Measurements from ENCODE around the gene DGKH. TPM values are rescaled to one million over a fixed set of nuclear protein-coding genes. Genes with fewer than 3 reads are reported as not detected.

The DGKH gene
- total and polyA plus RNA-seq, 2 of the 13 experiments (the other 11 are each of a cell fraction or from before 2014, with no cell fraction given), result 0.01 to 0.13 TPM

DNA sequence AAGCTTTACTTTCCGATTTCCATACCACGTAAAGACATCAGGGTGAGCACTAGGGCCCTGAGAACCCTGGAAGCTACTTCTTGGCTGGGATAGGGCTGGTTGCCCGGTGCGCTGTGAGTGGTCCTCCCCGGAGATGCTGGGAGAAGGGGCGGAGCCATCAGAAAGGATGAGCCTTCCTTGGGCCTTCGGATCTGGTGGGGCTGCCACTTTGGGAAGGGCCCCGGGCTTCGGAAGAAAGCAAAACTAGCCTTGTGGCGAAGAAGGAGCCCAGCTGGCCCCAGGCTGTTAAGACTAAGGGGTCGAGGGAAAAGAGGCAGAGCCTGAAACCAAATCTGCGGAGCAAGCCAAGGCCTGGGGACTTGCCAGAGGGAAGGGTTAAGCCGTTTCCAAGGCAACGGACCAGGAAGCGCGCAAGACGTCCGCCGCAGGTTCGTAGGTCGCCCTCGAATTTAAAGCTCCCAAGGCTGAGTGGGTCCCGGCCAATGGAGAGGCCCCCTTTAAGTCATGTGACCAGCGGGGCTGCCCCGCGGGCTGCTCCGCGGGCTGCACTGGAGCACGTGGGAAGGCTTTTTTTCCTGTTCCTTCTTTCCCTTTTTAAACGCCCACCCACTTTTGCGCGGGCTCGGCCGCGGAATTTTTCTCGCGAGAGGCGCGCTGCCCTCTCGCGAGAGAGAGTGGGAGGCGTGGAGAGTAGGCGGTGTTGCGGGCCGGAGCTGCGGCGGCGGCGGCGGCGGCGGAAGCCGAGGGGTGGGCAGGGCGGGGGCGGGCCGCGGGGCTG lies 223.1 kb downstream of the DGKH start (continued):
- TF ChIP-seq, protein P1, sequence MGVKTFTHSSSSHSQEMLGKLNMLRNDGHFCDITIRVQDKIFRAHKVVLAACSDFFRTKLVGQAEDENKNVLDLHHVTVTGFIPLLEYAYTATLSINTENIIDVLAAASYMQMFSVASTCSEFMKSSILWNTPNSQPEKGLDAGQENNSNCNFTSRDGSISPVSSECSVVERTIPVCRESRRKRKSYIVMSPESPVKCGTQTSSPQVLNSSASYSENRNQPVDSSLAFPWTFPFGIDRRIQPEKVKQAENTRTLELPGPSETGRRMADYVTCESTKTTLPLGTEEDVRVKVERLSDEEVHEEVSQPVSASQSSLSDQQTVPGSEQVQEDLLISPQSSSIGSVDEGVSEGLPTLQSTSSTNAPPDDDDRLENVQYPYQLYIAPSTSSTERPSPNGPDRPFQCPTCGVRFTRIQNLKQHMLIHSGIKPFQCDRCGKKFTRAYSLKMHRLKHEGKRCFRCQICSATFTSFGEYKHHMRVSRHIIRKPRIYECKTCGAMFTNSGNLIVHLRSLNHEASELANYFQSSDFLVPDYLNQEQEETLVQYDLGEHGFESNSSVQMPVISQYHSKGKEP (CRISPR knock-in tag; IDR thresholded peaks at IDR 0.05), result peak; percentile 61; the same call in 1 of the 2 replicates
- peak; percentile 24; the same call in 1 of the 2 replicates for TF ChIP-seq JUNB (CRISPR knock-in tag; IDR thresholded peaks at IDR 0.05; ENCODE audit: borderline replicate concordance)
- TF ChIP-seq GZF1 (CRISPR knock-in tag; IDR thresholded peaks at IDR 0.05), result no peak
- TF ChIP-seq KLF15 (CRISPR knock-in tag; IDR thresholded peaks at IDR 0.05; ENCODE audit: borderline replicate concordance), result peak; percentile 94
- TF ChIP-seq, protein P2, sequence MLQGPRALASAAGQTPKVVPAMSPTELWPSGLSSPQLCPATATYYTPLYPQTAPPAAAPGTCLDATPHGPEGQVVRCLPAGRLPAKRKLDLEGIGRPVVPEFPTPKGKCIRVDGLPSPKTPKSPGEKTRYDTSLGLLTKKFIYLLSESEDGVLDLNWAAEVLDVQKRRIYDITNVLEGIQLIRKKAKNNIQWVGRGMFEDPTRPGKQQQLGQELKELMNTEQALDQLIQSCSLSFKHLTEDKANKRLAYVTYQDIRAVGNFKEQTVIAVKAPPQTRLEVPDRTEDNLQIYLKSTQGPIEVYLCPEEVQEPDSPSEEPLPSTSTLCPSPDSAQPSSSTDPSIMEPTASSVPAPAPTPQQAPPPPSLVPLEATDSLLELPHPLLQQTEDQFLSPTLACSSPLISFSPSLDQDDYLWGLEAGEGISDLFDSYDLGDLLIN (CRISPR knock-in tag; IDR thresholded peaks at IDR 0.05; ENCODE audit: borderline replicate concordance), result peak; percentile 13; the same call in 1 of the 2 replicates
- TF ChIP-seq ARHGAP35 (CRISPR knock-in tag; IDR thresholded peaks at IDR 0.05; ENCODE audit: borderline replicate concordance), result no peak
- TF ChIP-seq ZNF3 (CRISPR knock-in tag; IDR thresholded peaks at IDR 0.05), result peak; percentile 73
- TF ChIP-seq ZNF564 (CRISPR knock-in tag; IDR thresholded peaks at IDR 0.05), result peak; percentile 80; the same call in 1 of the 2 replicates
- no peak for TF ChIP-seq SKIL (CRISPR knock-in tag; IDR thresholded peaks at IDR 0.05; ENCODE audit: borderline replicate concordance)
- no peak for TF ChIP-seq NCOR1 (IDR thresholded peaks at IDR 0.05; ENCODE audit: borderline replicate concordance, low read length)
- peak; percentile 70; the same call in 1 of the 2 replicates for TF ChIP-seq DMAP1 (CRISPR knock-in tag; IDR thresholded peaks at IDR 0.05)
- TF ChIP-seq ERF (CRISPR knock-in tag; IDR thresholded peaks at IDR 0.05), result peak; percentile 82; the same call in 1 of the 2 replicates
- TF ChIP-seq, protein P3, sequence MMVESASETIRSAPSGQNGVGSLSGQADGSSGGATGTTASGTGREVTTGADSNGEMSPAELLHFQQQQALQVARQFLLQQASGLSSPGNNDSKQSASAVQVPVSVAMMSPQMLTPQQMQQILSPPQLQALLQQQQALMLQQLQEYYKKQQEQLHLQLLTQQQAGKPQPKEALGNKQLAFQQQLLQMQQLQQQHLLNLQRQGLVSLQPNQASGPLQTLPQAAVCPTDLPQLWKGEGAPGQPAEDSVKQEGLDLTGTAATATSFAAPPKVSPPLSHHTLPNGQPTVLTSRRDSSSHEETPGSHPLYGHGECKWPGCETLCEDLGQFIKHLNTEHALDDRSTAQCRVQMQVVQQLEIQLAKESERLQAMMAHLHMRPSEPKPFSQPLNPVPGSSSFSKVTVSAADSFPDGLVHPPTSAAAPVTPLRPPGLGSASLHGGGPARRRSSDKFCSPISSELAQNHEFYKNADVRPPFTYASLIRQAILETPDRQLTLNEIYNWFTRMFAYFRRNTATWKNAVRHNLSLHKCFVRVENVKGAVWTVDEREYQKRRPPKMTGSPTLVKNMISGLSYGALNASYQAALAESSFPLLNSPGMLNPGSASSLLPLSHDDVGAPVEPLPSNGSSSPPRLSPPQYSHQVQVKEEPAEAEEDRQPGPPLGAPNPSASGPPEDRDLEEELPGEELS (CRISPR knock-in tag; IDR thresholded peaks at IDR 0.05), result 0 out of 2 replicates have a peak, but pooled peaks have one; percentile 23
- TF ChIP-seq ZNF547 (CRISPR knock-in tag; IDR thresholded peaks at IDR 0.05), result peak; percentile 58; the same call in 1 of the 2 replicates
- TF ChIP-seq ZNF776 (CRISPR knock-in tag; IDR thresholded peaks at IDR 0.05), result peak; percentile 73; the same call in 1 of the 2 replicates
- no peak for TF ChIP-seq PHF20 (CRISPR knock-in tag; IDR thresholded peaks at IDR 0.05)
- peak; percentile 65; the same call in 1 of the 2 replicates for TF ChIP-seq CSRNP1 (CRISPR knock-in tag; IDR thresholded peaks at IDR 0.05)
- peak; percentile 80; the same call in 1 of the 2 replicates for TF ChIP-seq MYPOP (CRISPR knock-in tag; IDR thresholded peaks at IDR 0.05)
